ENCODE data around the gene COL5A3. TPM values are rescaled to one million over a fixed set of nuclear protein-coding genes. Genes with fewer than 3 reads are reported as not detected.
"Not testable (repeated sequence)": the region's sequence is repeated elsewhere in the genome, so short reads cannot be mapped to it uniquely, and the experiment has no call there.

The COL5A3 gene
- polyA plus RNA-seq, 1 of the 3 experiments (the other 2 are of a cell fraction), result under 0.01 TPM

- Histone ChIP-seq H3K4me2 (no peak overlapping the region), H3K9me2 (no peaks in the 10 kb centered on the region), H3K4me3 (ENCODE audit: low read depth in 2 of 2, low read length in 1 of 2) (no peak overlapping the region), H4K20me1 (ENCODE audit: insufficient read depth) (no peaks in the 10 kb centered on the region), H3K79me2 (ENCODE audit: insufficient read depth) (no peaks in the 10 kb centered on the region), H2AFZ (ENCODE audit: low read depth) (no peak overlapping the region), H3K27me3 (ENCODE audit: insufficient read depth) (peaks cover 58% of the 10 kb centered on the region), H3K36me3 (replicated peaks in 1 of 2; ENCODE audit: control insufficient read depth in 1 of 2, insufficient read depth in 2 of 2, low read length in 1 of 2) (no peaks in the 10 kb centered on the region), H3K9ac (no peak overlapping the region), H3K4me1 (ENCODE audit: control insufficient read depth in 1 of 2, insufficient read depth in 2 of 2, low read depth in 1 of 2, low read length in 1 of 2) (peaks cover 0 to 4% of the 10 kb centered on the region in 2 experiments; a peak in 1 of 4 replicates), H3K9me3 (no peaks in the 10 kb centered on the region), H3K27ac (ENCODE audit: low read depth in 2 of 2, low read length in 1 of 2) (no peak overlapping the region), H3F3A (replicated peaks; ENCODE audit: insufficient read depth) (no peaks in the 10 kb centered on the region)
- no peak for DNase-seq
- TF ChIP-seq PBX3 (IDR thresholded peaks at IDR 0.05) (no peak), RFX5 (IDR thresholded peaks at IDR 0.05; ENCODE audit: low read length) (no peak), REST (IDR thresholded peaks at IDR 0.05; ENCODE audit: low read depth, low read length) (no peak), IRF3 (IDR thresholded peaks at IDR 0.05; ENCODE audit: low read depth, low read length) (no peak)
- 88% methylated on average over 3 of the region's 3 CpGs for WGBS (ENCODE audit: low lambda C conversion rate)
- POLR2A ChIA-PET, result no interaction called here
- CTCF ChIA-PET, result interaction anchor here (0.8 to 7.2 kb wide), 26 partner anchors 8 to 232 kb away, joined by 3 to 142 read pairs (median 10); partner anchors contain the start of genes COL5A3 and OLFM2
Observed at GRCh38 chr19:10026744-10027143, 16.4 kb upstream of the COL5A3 start.

GRCh38 chr19:10023096-10023495 lies 12.8 kb upstream of the COL5A3 start:
- H3K9me2 ChIP-seq; H3K9me3 ChIP-seq; H3K9ac ChIP-seq; H3K79me2 ChIP-seq (ENCODE audit: insufficient read depth); H3K4me1 ChIP-seq (ENCODE audit: control insufficient read depth in 1 of 2, insufficient read depth in 2 of 2, low read depth in 1 of 2, low read length in 1 of 2); H3K36me3 ChIP-seq (replicated peaks in 1 of 2; ENCODE audit: control insufficient read depth in 1 of 2, insufficient read depth in 2 of 2, low read length in 1 of 2); H3K4me2 ChIP-seq; POLR2A ChIA-PET; H3K4me3 ChIP-seq (ENCODE audit: low read depth in 2 of 2, low read length in 1 of 2); DNase-seq; H2AFZ ChIP-seq (ENCODE audit: low read depth); H4K20me1 ChIP-seq (ENCODE audit: insufficient read depth); H3F3A ChIP-seq (replicated peaks; ENCODE audit: insufficient read depth); H3K27ac ChIP-seq (ENCODE audit: low read depth in 2 of 2, low read length in 1 of 2): not testable (repeated sequence)
- H3K27me3 ChIP-seq (ENCODE audit: insufficient read depth), result peaks cover 29% of the 10 kb centered on the region
- CTCF ChIA-PET, result interaction anchor here (1.1 to 4.0 kb wide), 3 partner anchors 22 to 90 kb away, joined by 4 to 21 read pairs (median 4); no protein-coding TSS in a partner anchor
- WGBS (ENCODE audit: low lambda C conversion rate), result 43% methylated on average over 5 of the region's 5 CpGs

Measured in SK-N-SH (cell line).